WTC11 (cell line): ENCODE results near the gene SPEM2. TPM values are rescaled to one million over a fixed set of nuclear protein-coding genes. Genes with fewer than 3 reads are reported as not detected.

Source experiments
- ATAC-seq: fragments of 200-7000 bp; cut with Tn5 transposase; 2 replicates; pipeline ENCODE4 v1.10.0; 2021; ENCODE audit warnings: mild to moderate bottlenecking, moderate library complexity
- CTCF ChIA-PET: fragments of 300-600 bp; sonication (Branson Sonifier 250); formaldehyde crosslinking; loops from one replicate; lab custom pipeline; 2021; ENCODE audit warnings: antibody characterized with exemption; lab: Charles Lee
- POLR2A ChIA-PET: fragments of 350-600 bp; sonication (Branson Sonifier 250); formaldehyde crosslinking; loops from one replicate; lab custom pipeline; 2021; ENCODE audit warnings: antibody characterized with exemption; lab: Charles Lee
- DNase-seq: peaks from one replicate; pipeline ENCODE4 v3.0.0; 2021; ENCODE audit warnings: low spot score
- H3K27ac Mint-ChIP-seq: 2 replicates; pipeline ENCODE4 v1.8.0; 2021; ENCODE audit warnings: mixed read lengths
- H3K27me3 Mint-ChIP-seq: 2 replicates; pipeline ENCODE4 v1.8.0; 2021; ENCODE audit warnings: low read depth, mild to moderate bottlenecking, moderate library complexity, mixed read lengths
- H3K36me3 Mint-ChIP-seq: 2 replicates; pipeline ENCODE4 v1.8.0; 2021; ENCODE audit warnings: mixed read lengths
- H3K4me1 Mint-ChIP-seq: 2 replicates; pipeline ENCODE4 v1.8.0; 2022; ENCODE audit warnings: mixed read lengths
- H3K4me3 Mint-ChIP-seq: 2 replicates; pipeline ENCODE4 v1.8.0; 2021; ENCODE audit warnings: mild to moderate bottlenecking, moderate library complexity, mixed read lengths
- H3K9me3 Mint-ChIP-seq: 2 replicates; pipeline ENCODE4 v1.8.0; 2021; ENCODE audit warnings: mixed read lengths
- CBFB ChIP-seq: sonication (generic); formaldehyde crosslinking; IDR thresholded peaks from 2 replicates; pipeline ENCODE4 v1.8.1; 2022; ENCODE audit warnings: mild to moderate bottlenecking, low read depth, missing genetic modification reagents
- ESRRA ChIP-seq: sonication (generic); formaldehyde crosslinking; IDR thresholded peaks from 2 replicates; pipeline ENCODE4 v1.8.1; 2022; ENCODE audit warnings: mild to moderate bottlenecking, missing genetic modification reagents, borderline replicate concordance
- FOXP1 ChIP-seq: sonication (generic); formaldehyde crosslinking; IDR thresholded peaks from 2 replicates; pipeline ENCODE4 v1.8.0; 2022; ENCODE audit warnings: missing genetic modification reagents, mild to moderate bottlenecking, moderate library complexity, borderline replicate concordance
- KAT7 ChIP-seq: sonication (generic); formaldehyde crosslinking; IDR thresholded peaks from 2 replicates; pipeline ENCODE4 v1.8.1; 2023; ENCODE audit warnings: missing genetic modification reagents, mild to moderate bottlenecking, borderline replicate concordance
- MYBL2 ChIP-seq: sonication (generic); formaldehyde crosslinking; IDR thresholded peaks from 2 replicates; pipeline ENCODE4 v1.8.1; 2023; ENCODE audit warnings: mild to moderate bottlenecking, moderate library complexity, missing genetic modification reagents
- PRRX2 ChIP-seq: fragments of 250-450 bp; sonication (Bioruptor Pico); IDR thresholded peaks from 2 replicates; pipeline ENCODE4 v1.8.0; 2021; ENCODE audit warnings: mild to moderate bottlenecking
- SP1 ChIP-seq: sonication (generic); formaldehyde crosslinking; conservative IDR thresholded peaks from 2 replicates; pipeline ENCODE4 v1.8.1; 2022; ENCODE audit warnings: missing genetic modification reagents
- TEAD1 ChIP-seq: sonication (generic); formaldehyde crosslinking; IDR thresholded peaks from 2 replicates; pipeline ENCODE4 v1.8.0; 2022; ENCODE audit warnings: mild to moderate bottlenecking, missing genetic modification reagents
- total RNA-seq: library from RNA; stranded (reverse); gene quantifications from 3 replicates; pipeline ENCODE4 v1.2.3, GENCODE V29; 2021
- TF ChIP-seq, protein P1 (sequence below): fragments of 200-600 bp; IDR thresholded peaks from 2 replicates; pipeline ENCODE4 v1.8.0; 2022; ENCODE audit warnings: antibody characterized with exemption
- TF ChIP-seq, protein P2 (sequence below): sonication (generic); formaldehyde crosslinking; IDR thresholded peaks from 2 replicates; pipeline ENCODE4 v1.8.0; 2022; ENCODE audit warnings: mild to moderate bottlenecking, missing genetic modification reagents
- TF ChIP-seq, protein P3 (sequence below): sonication (generic); formaldehyde crosslinking; IDR thresholded peaks from 2 replicates; pipeline ENCODE4 v1.8.0; 2023; ENCODE audit warnings: missing genetic modification reagents, mild to moderate bottlenecking, borderline replicate concordance
- TF ChIP-seq, protein P4 (sequence below): sonication (generic); formaldehyde crosslinking; IDR thresholded peaks from 2 replicates; pipeline ENCODE4 v1.8.1; 2022; ENCODE audit warnings: mild to moderate bottlenecking, moderate library complexity, missing genetic modification reagents
- TF ChIP-seq, protein P5 (sequence below): sonication (generic); formaldehyde crosslinking; IDR thresholded peaks from 2 replicates; pipeline ENCODE4 v1.8.1; 2023; ENCODE audit warnings: mild to moderate bottlenecking, missing genetic modification reagents
- TF ChIP-seq, protein P6 (sequence below): fragments of 250-450 bp; sonication (Bioruptor Pico); IDR thresholded peaks from 2 replicates; pipeline ENCODE4 v1.8.0; 2021; ENCODE audit warnings: mild to moderate bottlenecking
- TF ChIP-seq, protein P7 (sequence below): sonication (generic); formaldehyde crosslinking; IDR thresholded peaks from 2 replicates; pipeline ENCODE4 v1.8.1; 2022; ENCODE audit warnings: low read depth, mild to moderate bottlenecking, moderate library complexity, missing genetic modification reagents, borderline replicate concordance
- TF ChIP-seq, protein P8 (sequence below): sonication (generic); formaldehyde crosslinking; IDR thresholded peaks from 2 replicates; pipeline ENCODE4 v1.8.1; 2023; ENCODE audit warnings: mild to moderate bottlenecking, moderate library complexity, missing genetic modification reagents

The SPEM2 gene
- total RNA-seq, 1 experiment from 2014 or later = 0.13 TPM

DNA sequence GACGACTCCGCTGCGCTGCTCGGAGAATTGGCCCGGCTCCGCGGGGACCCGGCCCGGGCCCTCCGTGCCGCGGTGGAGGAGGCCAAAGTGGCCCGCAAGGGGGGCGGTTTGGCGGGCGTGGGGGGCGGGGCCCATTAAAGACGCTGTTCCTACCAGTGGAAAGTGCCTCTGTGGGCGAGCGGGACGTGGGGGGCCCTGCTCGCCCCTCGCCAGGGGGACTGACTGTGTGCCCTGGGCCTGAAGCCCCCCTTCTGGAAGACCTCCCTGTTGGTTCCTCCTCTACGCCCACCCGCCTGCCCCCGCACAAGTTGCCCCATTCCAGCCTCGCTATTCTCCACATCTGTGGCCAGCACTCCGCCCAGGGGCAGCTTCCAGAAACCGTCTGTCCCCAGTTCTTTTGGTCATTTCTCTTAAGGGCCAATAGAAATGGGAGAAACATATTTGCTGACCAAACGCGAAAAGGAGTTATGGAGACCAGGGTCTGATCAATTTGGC lies 12.0 kb downstream of the SPEM2 start:
- H3K27me3 Mint-ChIP-seq = peaks cover 17% of the 10 kb centered on the region
- H3K36me3 Mint-ChIP-seq = no peaks in the 10 kb centered on the region
- H3K4me1 Mint-ChIP-seq = peaks cover 29% of the 10 kb centered on the region
- peak overlapping the region; percentile 90 for H3K4me3 Mint-ChIP-seq
- peak overlapping the region; percentile 95 for H3K27ac Mint-ChIP-seq
- ChIA-PET CTCF (interaction anchor here (0.8 to 4.7 kb wide), 33 partner anchors 8 to 250 kb away, joined by 3 to 69 read pairs (median 6); partner anchors contain the start of genes ACAP1, KCTD11, NEURL4 and NLGN2), POLR2A (interaction anchor here (0.8 to 4.2 kb wide), 10 partner anchors 8 to 136 kb away, joined by 3 to 38 read pairs (median 4); partner anchors contain the start of genes CHRNB1, NEURL4, POLR2A and SLC35G6)
- TF ChIP-seq, protein P1, sequence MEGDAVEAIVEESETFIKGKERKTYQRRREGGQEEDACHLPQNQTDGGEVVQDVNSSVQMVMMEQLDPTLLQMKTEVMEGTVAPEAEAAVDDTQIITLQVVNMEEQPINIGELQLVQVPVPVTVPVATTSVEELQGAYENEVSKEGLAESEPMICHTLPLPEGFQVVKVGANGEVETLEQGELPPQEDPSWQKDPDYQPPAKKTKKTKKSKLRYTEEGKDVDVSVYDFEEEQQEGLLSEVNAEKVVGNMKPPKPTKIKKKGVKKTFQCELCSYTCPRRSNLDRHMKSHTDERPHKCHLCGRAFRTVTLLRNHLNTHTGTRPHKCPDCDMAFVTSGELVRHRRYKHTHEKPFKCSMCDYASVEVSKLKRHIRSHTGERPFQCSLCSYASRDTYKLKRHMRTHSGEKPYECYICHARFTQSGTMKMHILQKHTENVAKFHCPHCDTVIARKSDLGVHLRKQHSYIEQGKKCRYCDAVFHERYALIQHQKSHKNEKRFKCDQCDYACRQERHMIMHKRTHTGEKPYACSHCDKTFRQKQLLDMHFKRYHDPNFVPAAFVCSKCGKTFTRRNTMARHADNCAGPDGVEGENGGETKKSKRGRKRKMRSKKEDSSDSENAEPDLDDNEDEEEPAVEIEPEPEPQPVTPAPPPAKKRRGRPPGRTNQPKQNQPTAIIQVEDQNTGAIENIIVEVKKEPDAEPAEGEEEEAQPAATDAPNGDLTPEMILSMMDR = no peak
- no peak for TF ChIP-seq TEAD1 (CRISPR knock-in tag)
- no peak for TF ChIP-seq MYBL2
- TF ChIP-seq, protein P2, sequence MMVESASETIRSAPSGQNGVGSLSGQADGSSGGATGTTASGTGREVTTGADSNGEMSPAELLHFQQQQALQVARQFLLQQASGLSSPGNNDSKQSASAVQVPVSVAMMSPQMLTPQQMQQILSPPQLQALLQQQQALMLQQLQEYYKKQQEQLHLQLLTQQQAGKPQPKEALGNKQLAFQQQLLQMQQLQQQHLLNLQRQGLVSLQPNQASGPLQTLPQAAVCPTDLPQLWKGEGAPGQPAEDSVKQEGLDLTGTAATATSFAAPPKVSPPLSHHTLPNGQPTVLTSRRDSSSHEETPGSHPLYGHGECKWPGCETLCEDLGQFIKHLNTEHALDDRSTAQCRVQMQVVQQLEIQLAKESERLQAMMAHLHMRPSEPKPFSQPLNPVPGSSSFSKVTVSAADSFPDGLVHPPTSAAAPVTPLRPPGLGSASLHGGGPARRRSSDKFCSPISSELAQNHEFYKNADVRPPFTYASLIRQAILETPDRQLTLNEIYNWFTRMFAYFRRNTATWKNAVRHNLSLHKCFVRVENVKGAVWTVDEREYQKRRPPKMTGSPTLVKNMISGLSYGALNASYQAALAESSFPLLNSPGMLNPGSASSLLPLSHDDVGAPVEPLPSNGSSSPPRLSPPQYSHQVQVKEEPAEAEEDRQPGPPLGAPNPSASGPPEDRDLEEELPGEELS (CRISPR knock-in tag) = no peak
- ATAC-seq = no peak
- no peak for DNase-seq
- H3K9me3 Mint-ChIP-seq = no peaks in the 10 kb centered on the region

DNA sequence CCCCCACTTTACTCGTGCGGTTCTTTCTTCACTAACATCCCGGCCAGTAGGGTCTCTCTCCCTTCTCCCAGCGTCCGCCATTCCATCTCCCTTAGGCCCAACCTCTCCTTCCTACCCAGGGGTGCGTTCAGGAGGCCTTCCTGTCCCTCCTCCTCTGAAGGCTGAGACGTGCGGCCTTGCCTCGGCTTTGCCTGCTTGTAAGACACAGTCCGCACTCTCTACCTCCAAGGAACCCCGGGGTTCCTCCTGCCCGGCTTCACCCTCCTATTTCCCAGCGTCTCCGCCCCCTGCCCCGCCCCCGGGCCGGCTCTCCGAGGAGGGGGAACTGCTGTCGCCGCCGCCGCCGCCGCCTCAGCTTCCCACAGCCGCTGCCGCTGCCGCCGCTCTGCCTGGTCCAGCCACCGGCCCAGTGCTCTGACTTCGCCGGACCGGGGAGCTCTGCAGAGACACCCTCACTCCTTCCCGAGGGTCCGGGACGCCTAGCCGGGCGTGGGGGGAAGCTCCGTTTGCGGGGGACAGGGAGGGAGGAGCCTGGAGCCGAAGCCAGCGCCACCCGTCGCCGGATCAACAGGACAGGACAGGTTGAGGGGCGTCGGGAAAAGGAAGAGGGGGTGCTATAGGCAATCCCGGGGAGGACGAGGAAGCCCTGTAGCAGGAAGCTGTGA lies 12.7 kb downstream of the SPEM2 start:
- DNase-seq (peak; percentile 89), ATAC-seq (peak; percentile 1)
- H3K36me3 Mint-ChIP-seq = no peaks in the 10 kb centered on the region
- H3K27me3 Mint-ChIP-seq = peaks cover 22% of the 10 kb centered on the region
- H3K4me3 Mint-ChIP-seq = peak overlapping the region; percentile 90
- ChIA-PET POLR2A (interaction anchor here (0.9 to 4.0 kb wide), 6 partner anchors 34 to 123 kb away, joined by 3 to 38 read pairs (median 3); partner anchors contain the start of genes POLR2A, SLC35G6, TMEM256 and ZBTB4), CTCF (interaction anchor here (0.6 to 4.7 kb wide), 15 partner anchors 8 to 152 kb away, joined by 3 to 69 read pairs (median 10); partner anchors contain the start of genes ACAP1, KCTD11, NEURL4 and PLSCR3)
- no peaks in the 10 kb centered on the region for H3K9me3 Mint-ChIP-seq
- peaks cover 30% of the 10 kb centered on the region for H3K4me1 Mint-ChIP-seq
- H3K27ac Mint-ChIP-seq = peak overlapping the region; percentile 95
- TF ChIP-seq, protein P3, sequence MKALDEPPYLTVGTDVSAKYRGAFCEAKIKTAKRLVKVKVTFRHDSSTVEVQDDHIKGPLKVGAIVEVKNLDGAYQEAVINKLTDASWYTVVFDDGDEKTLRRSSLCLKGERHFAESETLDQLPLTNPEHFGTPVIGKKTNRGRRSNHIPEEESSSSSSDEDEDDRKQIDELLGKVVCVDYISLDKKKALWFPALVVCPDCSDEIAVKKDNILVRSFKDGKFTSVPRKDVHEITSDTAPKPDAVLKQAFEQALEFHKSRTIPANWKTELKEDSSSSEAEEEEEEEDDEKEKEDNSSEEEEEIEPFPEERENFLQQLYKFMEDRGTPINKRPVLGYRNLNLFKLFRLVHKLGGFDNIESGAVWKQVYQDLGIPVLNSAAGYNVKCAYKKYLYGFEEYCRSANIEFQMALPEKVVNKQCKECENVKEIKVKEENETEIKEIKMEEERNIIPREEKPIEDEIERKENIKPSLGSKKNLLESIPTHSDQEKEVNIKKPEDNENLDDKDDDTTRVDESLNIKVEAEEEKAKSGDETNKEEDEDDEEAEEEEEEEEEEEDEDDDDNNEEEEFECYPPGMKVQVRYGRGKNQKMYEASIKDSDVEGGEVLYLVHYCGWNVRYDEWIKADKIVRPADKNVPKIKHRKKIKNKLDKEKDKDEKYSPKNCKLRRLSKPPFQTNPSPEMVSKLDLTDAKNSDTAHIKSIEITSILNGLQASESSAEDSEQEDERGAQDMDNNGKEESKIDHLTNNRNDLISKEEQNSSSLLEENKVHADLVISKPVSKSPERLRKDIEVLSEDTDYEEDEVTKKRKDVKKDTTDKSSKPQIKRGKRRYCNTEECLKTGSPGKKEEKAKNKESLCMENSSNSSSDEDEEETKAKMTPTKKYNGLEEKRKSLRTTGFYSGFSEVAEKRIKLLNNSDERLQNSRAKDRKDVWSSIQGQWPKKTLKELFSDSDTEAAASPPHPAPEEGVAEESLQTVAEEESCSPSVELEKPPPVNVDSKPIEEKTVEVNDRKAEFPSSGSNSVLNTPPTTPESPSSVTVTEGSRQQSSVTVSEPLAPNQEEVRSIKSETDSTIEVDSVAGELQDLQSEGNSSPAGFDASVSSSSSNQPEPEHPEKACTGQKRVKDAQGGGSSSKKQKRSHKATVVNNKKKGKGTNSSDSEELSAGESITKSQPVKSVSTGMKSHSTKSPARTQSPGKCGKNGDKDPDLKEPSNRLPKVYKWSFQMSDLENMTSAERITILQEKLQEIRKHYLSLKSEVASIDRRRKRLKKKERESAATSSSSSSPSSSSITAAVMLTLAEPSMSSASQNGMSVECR (CRISPR knock-in tag) = 0 out of 2 replicates have a peak, but pooled peaks have one; percentile 21
- TF ChIP-seq ESRRA (CRISPR knock-in tag) = peak; percentile 54; the same call in 1 of the 2 replicates
- TF ChIP-seq, protein P4, sequence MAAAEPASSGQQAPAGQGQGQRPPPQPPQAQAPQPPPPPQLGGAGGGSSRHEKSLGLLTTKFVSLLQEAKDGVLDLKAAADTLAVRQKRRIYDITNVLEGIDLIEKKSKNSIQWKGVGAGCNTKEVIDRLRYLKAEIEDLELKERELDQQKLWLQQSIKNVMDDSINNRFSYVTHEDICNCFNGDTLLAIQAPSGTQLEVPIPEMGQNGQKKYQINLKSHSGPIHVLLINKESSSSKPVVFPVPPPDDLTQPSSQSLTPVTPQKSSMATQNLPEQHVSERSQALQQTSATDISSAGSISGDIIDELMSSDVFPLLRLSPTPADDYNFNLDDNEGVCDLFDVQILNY = peak; percentile 81
- TF ChIP-seq PRRX2 (CRISPR knock-in tag) = no peak
- TF ChIP-seq CBFB (CRISPR knock-in tag) = no peak
- peak; percentile 65; the same call in 1 of the 2 replicates for TF ChIP-seq FOXP1 (CRISPR knock-in tag)
- TF ChIP-seq, protein P5, sequence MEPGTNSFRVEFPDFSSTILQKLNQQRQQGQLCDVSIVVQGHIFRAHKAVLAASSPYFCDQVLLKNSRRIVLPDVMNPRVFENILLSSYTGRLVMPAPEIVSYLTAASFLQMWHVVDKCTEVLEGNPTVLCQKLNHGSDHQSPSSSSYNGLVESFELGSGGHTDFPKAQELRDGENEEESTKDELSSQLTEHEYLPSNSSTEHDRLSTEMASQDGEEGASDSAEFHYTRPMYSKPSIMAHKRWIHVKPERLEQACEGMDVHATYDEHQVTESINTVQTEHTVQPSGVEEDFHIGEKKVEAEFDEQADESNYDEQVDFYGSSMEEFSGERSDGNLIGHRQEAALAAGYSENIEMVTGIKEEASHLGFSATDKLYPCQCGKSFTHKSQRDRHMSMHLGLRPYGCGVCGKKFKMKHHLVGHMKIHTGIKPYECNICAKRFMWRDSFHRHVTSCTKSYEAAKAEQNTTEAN (CRISPR knock-in tag) = peak; percentile 12; the same call in 1 of the 2 replicates
- TF ChIP-seq, protein P6, sequence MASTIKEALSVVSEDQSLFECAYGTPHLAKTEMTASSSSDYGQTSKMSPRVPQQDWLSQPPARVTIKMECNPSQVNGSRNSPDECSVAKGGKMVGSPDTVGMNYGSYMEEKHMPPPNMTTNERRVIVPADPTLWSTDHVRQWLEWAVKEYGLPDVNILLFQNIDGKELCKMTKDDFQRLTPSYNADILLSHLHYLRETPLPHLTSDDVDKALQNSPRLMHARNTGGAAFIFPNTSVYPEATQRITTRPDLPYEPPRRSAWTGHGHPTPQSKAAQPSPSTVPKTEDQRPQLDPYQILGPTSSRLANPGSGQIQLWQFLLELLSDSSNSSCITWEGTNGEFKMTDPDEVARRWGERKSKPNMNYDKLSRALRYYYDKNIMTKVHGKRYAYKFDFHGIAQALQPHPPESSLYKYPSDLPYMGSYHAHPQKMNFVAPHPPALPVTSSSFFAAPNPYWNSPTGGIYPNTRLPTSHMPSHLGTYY = no peak
- TF ChIP-seq, protein P7, sequence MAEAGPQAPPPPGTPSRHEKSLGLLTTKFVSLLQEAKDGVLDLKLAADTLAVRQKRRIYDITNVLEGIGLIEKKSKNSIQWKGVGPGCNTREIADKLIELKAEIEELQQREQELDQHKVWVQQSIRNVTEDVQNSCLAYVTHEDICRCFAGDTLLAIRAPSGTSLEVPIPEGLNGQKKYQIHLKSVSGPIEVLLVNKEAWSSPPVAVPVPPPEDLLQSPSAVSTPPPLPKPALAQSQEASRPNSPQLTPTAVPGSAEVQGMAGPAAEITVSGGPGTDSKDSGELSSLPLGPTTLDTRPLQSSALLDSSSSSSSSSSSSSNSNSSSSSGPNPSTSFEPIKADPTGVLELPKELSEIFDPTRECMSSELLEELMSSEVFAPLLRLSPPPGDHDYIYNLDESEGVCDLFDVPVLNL (CRISPR knock-in tag) = no peak
- TF ChIP-seq SP1 (CRISPR knock-in tag) = peak; percentile 66; the same call in 1 of the 2 replicates
- TF ChIP-seq, protein P8, sequence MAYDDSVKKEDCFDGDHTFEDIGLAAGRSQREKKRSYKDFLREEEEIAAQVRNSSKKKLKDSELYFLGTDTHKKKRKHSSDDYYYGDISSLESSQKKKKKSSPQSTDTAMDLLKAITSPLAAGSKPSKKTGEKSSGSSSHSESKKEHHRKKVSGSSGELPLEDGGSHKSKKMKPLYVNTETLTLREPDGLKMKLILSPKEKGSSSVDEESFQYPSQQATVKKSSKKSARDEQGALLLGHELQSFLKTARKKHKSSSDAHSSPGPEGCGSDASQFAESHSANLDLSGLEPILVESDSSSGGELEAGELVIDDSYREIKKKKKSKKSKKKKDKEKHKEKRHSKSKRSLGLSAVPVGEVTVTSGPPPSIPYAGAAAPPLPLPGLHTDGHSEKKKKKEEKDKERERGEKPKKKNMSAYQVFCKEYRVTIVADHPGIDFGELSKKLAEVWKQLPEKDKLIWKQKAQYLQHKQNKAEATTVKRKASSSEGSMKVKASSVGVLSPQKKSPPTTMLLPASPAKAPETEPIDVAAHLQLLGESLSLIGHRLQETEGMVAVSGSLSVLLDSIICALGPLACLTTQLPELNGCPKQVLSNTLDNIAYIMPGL (CRISPR knock-in tag) = 0 out of 2 replicates have a peak, but pooled peaks have one; percentile 42
- TF ChIP-seq KAT7 = peak; percentile 57; the same call in 1 of the 2 replicates
